G401 (cell line): Measurements from ENCODE around the gene STK4. TPM values are rescaled to one million over a fixed set of nuclear protein-coding genes. Genes with fewer than 3 reads are reported as not detected.
"Not testable (repeated sequence)": the region's sequence is repeated elsewhere in the genome, so short reads cannot be mapped to it uniquely, and the experiment has no call there.

Source experiments
- DNase-seq: peaks from one replicate; pipeline ENCODE4 v3.0.0-alpha.2; 2015; ENCODE audit warnings: low spot score
- in situ Hi-C: cut with HindIII; loops from 2 replicates; pipeline ENCODE4 v1.10.0; 2016; ENCODE audit warnings: low sequenced_read_pairs, mixed read lengths
- total RNA-seq: library from RNA; depleted of rRNA; stranded (reverse); fragments of >200 nt; shearing (Covaris generic); gene quantifications from 2 replicates; pipeline ENCODE4 v1.2.3, GENCODE V29; 2014

The STK4 gene
- total RNA-seq, 1 experiment from 2014 or later, result 11.1 TPM

GRCh38 chr20:44973053-44973452, 6.7 kb downstream of the STK4 start:
- DNase-seq, result no peak
- in situ Hi-C loops, result no loop called here

- in situ Hi-C loops, result no loop called here
- DNase-seq, result no peak
Measured at GRCh38 chr20:44976698-44977097, 10.4 kb downstream of the STK4 start.

- no peak for DNase-seq
- in situ Hi-C loops, result no loop called here
Measured at GRCh38 chr20:44979090-44979621, 12.8 kb downstream of the STK4 start.

DNA sequence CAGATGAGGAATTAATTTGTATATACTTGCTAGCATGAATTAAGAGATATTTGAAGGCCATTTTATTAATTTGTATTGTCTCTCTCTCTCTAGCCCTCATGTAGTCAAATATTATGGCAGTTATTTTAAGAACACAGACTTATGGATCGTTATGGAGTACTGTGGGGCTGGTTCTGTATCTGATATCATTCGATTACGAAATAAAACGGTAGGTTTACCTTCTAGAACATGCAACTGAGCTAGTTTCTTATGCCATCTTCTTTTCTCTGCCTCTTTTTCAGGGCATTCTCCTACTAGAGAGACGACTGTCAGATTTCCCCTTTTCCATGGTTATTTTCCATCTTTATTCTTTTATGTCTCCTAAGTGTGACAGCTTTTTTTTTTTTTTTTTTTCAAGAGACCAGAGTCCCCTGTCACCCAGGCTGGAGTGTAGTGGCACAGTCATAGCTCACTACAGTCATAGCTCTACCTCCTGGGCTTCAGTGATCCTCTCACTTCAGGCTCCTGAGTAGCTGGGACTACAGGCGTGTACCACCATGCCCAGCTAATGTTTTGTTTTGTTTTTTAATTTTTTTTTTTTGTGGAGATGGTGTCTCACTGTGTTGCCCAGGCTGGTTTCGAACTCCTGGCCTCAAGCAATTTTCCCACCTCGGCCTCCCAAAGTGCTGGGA, 15.6 kb downstream of the STK4 start:
- in situ Hi-C loops, result no loop called here
- no peak for DNase-seq

- in situ Hi-C loops, result no loop called here
- DNase-seq, result no peak
Measured at GRCh38 chr20:44983093-44983674, 16.9 kb downstream of the STK4 start.

GRCh38 chr20:44988631-44989171, 22.4 kb downstream of the STK4 start:
- DNase-seq, result no peak
- in situ Hi-C loops, result no loop called here

DNA sequence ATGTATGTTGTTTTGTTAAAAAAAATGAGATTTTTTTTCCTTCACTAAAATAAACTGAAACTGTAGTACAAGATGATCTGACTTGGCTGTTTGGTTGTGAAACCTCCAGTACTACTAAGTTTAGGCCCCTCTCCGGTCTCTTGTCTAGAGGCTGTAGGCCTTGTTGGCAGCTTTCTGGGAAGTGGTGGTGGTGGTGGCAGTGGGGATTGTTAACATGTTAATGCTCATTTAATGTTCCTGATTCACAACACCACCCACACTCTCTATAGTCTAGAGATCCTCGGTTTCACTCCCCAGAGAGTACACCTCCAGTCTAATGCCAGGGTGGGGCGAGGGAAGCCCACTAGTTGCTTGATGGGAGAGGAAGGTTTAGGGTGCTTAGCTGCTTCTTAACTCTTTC, 24.1 kb downstream of the STK4 start:
- DNase-seq, result no peak

DNA sequence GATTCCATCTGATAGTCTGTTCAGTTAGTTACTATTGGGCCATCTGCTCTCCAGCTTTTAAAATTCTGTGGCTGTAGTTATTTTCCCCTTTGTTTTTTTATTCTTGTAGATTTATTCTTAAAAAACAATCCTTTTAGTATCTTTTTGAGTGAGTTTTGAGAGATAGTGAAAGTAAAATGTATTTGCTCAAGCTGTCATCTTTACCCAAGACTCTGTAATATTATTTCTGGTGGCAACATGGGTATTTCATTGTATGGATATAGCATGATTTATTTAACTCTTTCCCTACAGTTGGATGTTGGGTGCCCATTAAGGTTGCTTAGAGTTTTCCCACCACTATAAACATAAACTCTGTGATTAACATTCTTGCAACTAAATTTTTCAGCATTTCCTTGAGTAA, 24.6 kb downstream of the STK4 start:
- in situ Hi-C loops, result no loop called here
- DNase-seq, result no peak

More for the DNA sequence above, 24.1 kb downstream of the STK4 start:
- in situ Hi-C loops, result no loop called here

DNA sequence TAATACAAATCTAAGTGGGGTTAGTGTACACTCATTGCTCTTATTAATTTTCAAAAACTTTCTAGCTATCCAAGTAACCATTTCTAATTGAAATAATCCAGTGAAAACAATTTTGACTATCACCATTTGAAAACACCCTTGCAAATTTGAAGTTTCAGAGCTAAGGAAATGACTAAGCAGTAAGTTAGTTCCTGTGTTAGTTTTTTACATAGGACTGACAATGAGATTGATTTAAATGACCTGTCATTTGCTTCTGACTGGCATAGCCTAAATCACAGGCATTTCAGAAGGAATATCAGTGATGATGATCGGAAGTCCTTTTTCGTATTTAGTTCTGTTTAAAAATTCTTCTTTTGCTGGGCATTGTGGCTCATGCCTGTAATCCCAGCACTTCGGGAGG, 27.0 kb downstream of the STK4 start:
- DNase-seq, result no peak
- in situ Hi-C loops, result no loop called here

- no peak for DNase-seq
- in situ Hi-C loops, result no loop called here
Measured at GRCh38 chr20:44997171-44997570, 30.9 kb downstream of the STK4 start.

GRCh38 chr20:44997668-44998067, 31.4 kb downstream of the STK4 start:
- in situ Hi-C loops, result no loop called here
- no peak for DNase-seq

DNA sequence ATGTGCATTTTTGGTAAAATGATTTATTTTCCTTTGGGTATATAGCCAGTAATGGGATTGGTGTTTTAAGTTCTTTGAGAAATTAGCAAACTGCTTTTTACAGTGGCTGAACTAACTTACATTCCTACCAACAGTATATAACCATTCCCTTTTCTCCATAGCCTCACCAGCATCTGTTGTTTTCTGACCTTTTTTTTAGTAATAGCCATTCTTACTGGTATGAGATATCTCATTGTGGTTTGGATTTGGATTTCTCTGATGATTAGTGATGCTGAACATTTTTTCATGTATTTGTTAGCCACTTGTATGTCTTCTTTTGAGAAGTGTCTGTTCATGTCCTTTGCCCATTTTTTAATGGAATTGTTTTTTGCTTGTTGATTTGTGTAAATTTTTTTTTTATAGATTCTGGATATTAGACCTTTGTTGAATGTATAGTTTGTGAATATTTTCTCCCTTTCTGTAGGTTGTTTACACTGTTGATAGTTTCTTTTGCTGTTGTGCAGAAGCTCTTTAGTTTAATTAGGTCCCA, 42.3 kb downstream of the STK4 start:
- no peak for DNase-seq
- in situ Hi-C loops, result no loop called here

- no peak for DNase-seq
- in situ Hi-C loops, result no loop called here
Measured at GRCh38 chr20:45010399-45010828, 44.1 kb downstream of the STK4 start.

GRCh38 chr20:45011108-45011526, 44.8 kb downstream of the STK4 start:
- in situ Hi-C loops, result no loop called here
- DNase-seq, result peak; percentile 78

DNA sequence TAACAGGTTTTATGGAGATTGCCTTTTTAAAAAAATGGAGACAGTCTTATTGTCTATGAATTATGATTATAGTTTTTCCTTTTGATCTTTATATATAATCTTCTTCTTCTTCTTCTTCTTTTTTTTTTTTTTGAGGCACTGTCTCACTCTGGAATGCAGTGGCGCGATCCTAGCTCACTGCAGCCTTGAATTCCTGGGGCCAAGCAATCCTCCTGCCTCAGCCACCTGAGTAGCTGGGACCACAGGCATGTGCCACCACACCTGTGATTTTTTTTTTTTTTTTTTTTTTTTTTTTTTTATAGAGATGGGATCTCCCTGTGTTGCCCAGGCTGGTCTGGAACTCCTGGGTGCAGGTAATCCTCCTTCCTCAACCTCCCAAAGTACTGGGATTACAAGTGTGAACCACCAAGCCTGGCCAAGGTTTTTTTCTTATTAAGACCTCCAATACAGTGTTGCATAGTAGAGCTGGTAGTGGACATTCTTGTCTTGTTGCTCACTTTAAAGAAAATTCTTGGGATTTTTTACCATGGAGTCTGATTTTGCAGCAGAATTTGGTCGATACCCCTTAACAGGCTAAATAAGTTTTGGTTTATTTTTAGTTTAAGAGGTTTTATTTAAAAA, 46.5 kb downstream of the STK4 start:
- in situ Hi-C loops, result no loop called here
- DNase-seq, result no peak

DNA sequence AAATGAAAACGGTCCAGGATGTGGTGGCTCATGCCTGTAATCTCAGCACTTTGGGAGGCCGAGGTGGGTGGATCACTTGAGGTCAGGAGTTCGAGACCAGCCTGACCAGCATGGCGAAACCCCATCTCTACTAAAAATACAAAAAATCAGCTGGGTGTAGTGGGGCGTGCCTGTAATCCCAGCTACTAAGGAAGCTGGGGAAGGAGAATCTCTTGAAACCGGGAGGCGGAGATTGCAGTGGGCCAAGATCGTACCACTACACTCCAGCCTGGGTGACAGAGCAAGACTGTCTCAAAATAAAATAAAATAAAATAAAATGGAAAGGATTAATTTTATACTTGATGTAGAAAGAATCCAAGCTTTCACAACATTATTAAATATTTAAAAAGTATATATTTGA, 47.8 kb downstream of the STK4 start:
- in situ Hi-C loops, DNase-seq: not testable (repeated sequence)

DNA sequence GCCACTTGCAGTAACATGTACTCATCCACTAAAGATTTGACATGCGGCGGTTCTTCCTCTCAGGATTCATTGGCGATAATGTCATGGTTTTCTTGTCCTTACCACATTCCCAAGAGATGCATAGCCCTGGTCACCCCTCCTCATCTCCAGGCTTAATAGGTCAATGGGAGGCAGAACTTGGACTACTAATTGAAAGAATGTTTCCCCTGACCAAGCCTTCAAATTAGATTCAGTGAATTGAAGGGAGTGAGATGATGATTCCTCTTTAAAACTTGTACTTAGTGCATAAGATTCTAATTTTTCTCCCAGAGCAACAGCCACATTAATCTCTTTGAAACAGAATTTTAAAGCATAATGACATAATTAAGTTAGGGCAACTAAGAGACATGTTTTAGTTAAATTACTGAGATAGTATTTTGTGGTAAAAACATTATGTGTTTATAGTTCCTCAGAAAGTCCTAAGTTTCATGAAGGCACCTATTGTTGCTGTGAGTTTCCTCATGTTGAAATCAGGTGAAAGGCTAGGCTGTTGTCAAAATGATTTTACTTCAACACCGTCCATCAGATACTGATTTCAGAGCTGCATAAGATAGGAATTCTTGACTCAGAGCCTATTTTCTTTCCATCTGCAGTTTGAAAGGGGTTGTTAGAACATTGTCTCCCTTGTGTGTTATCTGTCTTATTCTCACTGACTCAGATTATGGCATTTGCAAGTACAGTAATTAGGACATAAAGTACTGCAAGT, 48.5 kb downstream of the STK4 start:
- DNase-seq, result no peak
- in situ Hi-C loops, result no loop called here

GRCh38 chr20:45016089-45016671, 49.9 kb downstream of the STK4 start:
- DNase-seq, result no peak
- in situ Hi-C loops, result no loop called here

- in situ Hi-C loops, result no loop called here
- no peak for DNase-seq
Measured at GRCh38 chr20:45017281-45017680, 51.0 kb downstream of the STK4 start.
